AML-193 (cell line): ENCODE measurements around the gene ASB2.

Experiments
- DNase-seq, 2 experiments: peaks; one replicate each; lab custom pipeline; 2025; lab: John Stamatoyannopoulos, UW

ASB2 gene

DNA sequence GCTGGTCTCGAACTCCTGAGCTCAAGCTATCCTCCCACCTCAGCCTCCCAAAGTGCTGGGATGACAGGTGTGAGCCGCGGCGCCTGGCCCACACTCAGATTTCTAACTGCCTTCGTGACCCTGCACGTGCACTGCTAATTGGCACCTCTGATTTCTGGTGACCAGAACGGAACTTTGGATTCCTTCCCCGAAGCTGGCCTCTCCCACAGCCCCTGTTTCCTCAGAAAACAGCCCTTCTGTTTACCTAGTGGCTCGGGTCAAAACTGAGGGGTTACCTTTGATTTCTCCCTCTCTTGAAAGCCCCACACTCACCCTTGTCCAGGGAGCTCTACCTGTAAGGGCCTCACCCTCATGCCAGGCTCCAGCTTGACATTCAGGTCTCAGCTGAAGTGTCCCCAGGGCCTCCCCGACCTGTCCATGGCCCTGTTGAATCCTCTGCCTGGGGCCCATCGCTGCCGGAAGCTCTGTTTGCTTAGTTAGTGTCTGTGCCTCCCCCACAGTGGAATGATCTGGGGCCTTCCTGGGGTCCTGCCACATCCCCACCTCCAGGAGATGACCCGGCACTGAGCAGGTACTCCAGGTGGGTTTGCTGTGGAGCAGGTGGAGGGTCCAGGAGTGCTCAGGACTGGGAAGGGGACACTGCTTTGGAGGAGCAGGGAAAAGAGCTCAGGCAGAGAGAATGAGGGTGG is 73.6 kb downstream of the ASB2 start:
- no peak for DNase-seq

DNA sequence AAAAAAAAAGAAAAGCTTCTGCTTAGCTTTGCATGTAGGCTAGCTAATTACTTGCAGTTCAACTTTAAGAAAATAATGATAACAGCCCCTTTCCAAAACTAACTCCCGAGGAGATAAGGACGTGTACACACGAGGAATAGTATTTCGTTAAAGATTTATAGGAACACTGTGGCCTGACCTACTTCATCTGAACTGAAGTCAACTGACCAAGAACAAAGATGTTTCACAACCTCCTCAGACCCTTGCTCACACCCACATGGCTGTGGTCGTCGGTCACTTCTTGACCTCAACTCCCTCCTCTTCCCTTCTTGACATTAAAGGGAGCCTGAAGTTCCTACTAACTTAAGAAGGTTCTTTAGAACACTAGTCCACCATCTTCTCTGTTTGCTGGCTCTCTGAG is 74.6 kb downstream of the ASB2 start:
- DNase-seq: peak in 1 of 2 experiments; percentile 2

DNA sequence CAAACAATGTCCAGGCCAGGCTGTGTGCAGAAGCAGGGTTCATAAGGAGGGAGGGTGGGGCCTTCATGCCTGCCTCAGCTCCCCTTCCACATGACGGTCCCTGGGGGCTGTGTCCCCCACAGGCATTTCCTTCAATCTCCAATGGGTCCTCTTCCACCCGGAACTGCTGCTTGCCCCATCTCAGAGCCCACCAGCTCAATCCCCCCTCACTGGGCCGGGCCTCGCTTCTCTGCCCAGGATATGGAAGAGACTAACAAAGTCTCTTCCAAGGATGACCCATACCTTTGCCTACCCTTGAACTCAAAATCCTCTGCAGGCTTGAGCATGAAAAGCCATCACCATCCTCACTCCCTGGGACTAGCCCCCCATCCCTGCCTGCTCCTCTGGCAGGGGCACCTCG is 77.6 kb downstream of the ASB2 start:
- DNase-seq: no peak

DNA sequence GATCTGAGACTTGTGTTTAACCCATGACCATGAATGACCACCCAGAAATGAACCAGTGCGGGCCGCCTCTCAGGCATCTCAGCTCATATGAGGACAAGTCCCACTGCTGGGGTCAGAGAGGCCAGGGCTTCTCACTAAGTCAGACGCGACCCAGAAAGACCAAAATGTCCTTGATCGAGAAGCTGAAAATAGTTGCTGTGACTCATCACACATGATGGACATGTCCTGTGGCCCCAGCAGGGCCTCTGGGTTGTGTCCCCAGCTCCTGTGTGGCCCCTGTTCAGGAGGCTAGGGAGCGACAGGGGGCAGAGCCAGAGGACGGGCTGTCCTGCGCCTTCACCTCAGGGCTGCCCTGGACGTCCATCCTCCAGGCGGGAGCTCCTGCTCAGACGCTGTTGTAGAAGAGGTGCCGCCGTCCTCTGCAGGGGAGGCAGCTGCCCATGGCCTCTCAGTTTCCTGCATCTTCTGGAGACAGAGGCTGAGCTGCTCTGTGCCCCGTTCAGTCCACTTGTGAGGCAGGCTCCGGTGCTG is 78.2 kb downstream of the ASB2 start:
- no peak for DNase-seq

DNA sequence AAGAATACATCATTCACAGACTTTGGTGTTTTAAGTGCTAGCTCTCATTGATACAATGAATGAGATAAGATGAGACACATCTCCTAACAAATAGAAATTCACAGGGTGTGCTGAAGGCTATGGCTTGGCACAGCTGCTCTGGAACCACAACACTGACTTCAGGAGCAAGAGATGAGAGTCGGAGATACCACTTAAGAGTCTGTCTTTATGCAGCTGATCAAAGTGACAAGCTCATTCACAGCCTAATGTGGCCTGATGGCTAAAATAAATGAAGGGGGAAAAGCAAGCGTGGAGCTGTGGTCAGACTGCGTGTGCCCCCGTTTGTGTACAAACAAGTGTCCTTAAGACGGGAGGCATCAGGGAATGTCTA is 78.9 kb downstream of the ASB2 start:
- DNase-seq: no peak

DNA sequence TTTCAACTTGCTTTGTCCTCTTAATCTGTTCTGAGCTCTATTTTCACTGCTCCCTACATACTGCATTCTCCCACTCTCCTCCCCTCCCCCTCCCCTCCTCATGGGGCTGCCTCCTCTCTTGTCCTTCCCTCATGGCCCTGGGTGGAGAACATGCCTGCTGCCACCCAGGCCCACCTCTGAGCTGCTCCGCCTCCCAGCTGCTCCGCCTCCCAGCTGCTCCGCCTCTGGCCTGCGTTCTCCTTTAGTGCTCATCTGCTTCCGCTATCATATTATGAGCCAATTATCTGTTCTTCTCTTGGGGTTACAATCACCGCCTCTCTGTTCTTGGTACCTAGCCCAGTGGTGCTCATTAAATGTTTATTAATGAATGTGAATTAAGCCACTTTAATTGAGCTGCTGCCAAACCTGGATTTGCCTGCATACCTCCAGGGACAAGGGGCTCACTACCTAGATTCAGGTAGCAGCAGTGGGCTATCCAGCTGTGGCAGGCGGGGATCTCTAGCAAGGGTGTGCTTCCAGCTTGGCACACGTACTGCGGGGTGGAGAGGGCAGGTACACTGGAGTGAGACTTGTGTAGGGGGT is 81.3 kb downstream of the ASB2 start:
- DNase-seq: no peak

DNA sequence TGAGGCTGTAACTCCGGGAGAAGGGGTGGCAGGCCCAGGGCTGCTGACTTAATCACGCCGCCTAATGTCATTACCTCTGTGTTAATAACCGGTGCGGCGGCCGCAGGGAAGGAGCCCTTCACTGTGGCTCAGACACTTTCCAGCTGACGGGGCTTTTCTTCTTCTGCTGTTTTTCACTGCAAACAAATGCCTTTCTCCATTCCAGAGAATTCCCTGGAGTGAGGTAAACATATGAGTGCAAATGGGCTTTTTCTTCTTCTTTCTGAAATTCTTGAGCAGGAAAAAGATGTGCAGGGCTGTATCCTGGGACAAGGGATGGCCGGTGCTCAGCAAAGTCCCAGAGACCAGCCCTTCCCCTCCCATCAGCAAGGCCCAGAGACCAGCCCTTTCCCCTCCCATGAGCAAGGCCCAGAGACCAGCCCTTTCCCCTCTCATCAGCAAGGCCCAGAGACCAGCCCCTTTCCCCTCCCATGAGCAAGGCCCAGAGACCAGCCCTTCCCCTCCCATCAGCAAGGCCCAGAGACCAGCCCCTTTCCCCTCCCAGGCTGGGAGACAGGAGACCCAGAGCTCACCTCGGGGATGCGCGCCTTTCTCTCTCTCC is 82.6 kb downstream of the ASB2 start:
- DNase-seq: no peak

DNA sequence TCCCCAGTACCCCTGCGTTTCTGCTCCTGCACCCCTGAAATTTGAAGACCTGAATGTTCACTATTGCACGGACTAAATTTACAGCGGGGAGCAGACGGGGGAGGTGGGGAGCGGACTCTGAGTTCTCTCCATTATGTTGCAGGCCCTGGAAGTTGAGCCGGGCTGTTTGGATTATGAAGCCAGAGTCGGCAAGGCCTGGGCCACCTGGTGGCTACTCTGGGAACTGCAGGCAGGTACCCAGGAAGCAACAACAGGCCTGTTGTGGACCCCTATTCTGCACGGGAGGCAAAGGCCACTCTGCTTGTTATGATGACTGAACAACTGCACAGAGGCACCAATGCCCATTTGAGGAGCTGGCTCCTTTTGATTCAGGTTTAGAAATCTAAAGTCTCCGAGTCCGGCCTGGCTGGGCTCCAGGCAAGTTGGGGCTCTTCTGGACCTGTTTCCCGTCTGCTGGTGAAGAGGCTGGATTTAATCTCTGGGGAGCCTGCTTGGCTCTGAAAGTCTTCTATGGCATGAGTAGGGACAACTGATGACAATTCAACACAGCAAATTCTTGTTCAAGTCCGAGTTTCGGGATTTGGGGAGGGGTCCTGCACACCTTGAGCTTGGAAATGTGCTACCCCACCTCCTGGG is 83.3 kb downstream of the ASB2 start:
- DNase-seq: peak in 1 of 2 experiments; percentile 23

DNA sequence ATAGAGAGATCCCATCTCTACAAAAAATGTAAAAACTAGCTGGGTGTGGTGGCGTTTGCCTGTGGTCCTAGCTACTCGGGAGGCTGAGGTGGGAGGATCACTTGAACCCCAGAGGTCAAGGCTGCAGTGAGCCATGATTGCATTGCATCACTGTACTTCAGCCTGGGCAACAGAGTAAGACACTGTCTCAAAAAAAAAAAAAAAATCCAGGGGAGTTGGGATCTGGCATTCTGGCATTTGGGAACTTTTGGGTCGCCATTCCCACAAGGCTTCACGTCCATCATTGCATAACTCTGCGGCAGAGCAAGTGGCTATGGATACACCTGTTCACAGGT is 83.9 kb downstream of the ASB2 start:
- no peak for DNase-seq

DNA sequence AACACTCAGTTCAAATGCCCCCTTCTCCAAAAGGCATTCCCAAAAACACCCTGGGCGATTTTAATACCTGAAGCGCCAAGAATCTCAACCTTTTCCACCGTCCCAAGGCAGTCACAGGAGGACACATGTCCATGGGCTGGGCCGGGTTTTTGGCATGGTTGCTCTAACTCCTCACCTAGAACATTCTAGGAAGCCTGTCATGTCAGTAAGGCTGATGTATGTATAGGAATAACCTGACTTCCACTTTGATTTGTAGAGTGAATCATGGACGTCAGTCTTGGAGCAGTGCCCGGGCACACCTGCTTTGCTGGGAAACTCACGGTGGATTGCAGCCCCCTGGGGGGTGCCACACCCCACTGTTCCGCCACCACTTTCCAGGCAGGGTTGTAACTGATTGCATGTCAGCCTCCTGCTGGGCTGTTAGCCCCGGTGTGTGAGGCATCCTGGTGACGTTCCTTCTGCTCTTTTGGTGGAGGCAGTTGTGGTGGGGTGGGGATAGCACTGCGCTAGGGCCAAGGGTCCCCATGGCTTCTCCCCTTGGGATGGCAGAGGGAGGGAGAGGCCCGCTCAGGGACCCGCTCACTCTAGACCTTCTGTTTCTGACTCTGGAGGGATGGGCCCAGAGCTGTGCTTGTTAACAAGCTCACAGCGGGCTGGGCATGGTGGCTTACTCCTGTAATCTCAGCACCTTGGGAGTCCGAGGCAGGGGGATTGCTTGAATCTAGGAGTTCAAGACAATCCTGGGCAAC is 84.4 kb downstream of the ASB2 start:
- no peak for DNase-seq

DNA sequence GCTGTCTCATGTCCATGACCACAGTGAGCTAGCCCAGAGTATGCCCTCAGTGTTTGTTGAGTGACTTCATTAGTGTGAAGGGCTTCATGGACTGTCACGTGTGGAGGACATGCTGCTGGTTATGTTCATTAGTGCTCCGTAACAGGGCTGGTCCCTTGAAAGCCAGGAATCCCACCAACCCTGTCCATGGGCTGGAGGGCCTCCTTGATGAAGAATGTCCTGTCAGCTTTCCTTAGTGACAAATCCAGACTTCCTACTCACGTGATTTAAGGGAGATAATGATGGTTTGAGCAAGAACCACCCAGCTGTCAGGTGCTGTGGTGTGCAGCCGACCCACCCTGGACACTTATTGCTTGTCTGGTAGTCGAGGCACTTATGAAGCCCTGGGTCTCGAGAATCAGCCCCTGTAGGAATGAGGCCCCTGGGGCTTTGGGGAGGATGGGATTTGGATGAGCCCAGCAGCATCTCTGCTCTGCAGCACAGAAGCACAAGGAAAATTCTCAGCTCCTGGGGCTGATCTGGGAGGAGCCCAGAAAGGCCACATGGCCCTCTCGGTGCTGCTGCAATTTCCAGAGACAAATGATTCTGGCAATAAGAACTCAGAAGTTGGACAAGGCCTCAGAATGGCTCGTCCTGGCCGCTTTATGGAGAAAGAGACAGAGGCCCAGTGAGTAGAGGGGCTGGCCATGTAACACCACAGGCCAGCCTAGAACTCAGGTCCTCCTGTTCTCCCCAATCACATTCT is 86.5 kb downstream of the ASB2 start:
- DNase-seq: no peak

DNA sequence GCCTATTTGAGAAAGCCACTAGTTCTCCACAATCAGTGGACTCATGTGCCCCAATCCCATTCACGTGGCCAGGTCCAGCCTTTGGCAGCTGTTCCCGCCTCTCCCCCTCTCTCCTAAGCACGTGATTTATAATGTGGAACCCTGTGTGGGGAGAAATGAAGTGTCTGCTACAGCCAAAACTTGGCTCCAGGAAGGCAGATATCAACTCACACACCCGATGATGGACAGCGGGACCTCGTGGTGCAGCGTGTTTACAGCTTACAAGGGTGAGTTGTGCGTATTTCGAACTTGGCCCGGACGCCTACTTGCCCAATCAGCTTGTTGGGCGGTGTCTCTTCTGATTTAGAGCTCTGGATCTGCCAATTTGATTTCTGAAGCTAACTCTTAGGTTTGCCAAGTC is 87.4 kb downstream of the ASB2 start:
- no peak for DNase-seq

DNA sequence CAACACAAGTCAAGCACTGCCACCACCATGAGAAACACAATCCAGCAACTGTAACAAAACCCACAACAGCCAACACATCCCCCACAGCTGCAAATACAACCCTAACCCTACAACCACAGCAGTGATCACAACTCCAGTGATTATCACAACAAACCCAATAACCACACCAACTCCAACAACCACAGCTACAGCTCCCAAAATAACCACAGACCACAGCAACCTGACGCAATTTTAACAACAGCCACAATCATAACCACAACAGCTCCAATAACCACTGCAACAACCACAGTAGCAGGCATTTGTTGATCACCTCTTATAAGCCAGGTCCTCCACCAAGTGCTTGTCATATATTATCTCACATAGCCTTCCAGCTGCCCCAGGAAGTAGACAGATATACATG is 91.4 kb downstream of the ASB2 start:
- DNase-seq: no peak
